Endometrial microvascular endothelial cells (primary cell): ENCODE data around the gene BATF2. TPM values are rescaled to one million over a fixed set of nuclear protein-coding genes. Genes with fewer than 3 reads are reported as not detected.
"Not testable (repeated sequence)": the region's sequence is repeated elsewhere in the genome, so short reads cannot be mapped to it uniquely, and the experiment has no call there.

ENCODE experiments used
- in situ Hi-C: cut with HindIII; loops from 2 replicates; pipeline ENCODE4 v1.10.0; 2017; ENCODE audit warnings: low sequenced_read_pairs, low pct_unique_long_range_greater_than_20kb; ENCODE audit errors: inconsistent ontology term
- total RNA-seq: library from RNA; depleted of rRNA; stranded (reverse); fragments of >200 nt; gene quantifications from one replicate; pipeline ENCODE4 v1.2.3, GENCODE V29; 2015; ENCODE audit errors: inconsistent ontology term

BATF2 gene
- total RNA-seq, 1 donor from 2014 or later, result 2.8 TPM

- in situ Hi-C loops, result no loop called here
These were observed 18.0 kb upstream of the BATF2 start for GRCh38 chr11:65014726-65015227.

GRCh38 chr11:65013888-65014725, 17.3 kb upstream of the BATF2 start, which contains the start of gene ARL2:
ARL2 (plus strand) TSS chr11:65014160; CDS start chr11:65014208, 48 bp downstream.
- in situ Hi-C loops, result no loop called here

GRCh38 chr11:65013130-65013887, 16.5 kb upstream of the BATF2 start:
- in situ Hi-C loops, result no loop called here

GRCh38 chr11:65008873-65009272, 12.1 kb upstream of the BATF2 start:
- in situ Hi-C loops, result no loop called here

- in situ Hi-C loops, result no loop called here
These were observed 11.2 kb upstream of the BATF2 start for GRCh38 chr11:65008016-65008415.

GRCh38 chr11:65003968-65004367, 7.2 kb upstream of the BATF2 start:
- in situ Hi-C loops, result not testable (repeated sequence)

- in situ Hi-C loops, result no loop called here
These were observed 6.5 kb upstream of the BATF2 start for GRCh38 chr11:65003282-65003681.

GRCh38 chr11:65002706-65003105, 5.9 kb upstream of the BATF2 start:
- in situ Hi-C loops, result no loop called here

GRCh38 chr11:64999478-64999877, 2.7 kb upstream of the BATF2 start:
- in situ Hi-C loops, result no loop called here

- in situ Hi-C loops, result no loop called here
These were observed 2.1 kb upstream of the BATF2 start for GRCh38 chr11:64998690-64999431.

- in situ Hi-C loops, result no loop called here
These were observed 1.4 kb upstream of the BATF2 start for GRCh38 chr11:64998141-64998540.

- in situ Hi-C loops, result no loop called here
These were observed 453 bp downstream of the BATF2 start for GRCh38 chr11:64996327-64996709.

- in situ Hi-C loops, result no loop called here
These were observed 2.5 kb downstream of the BATF2 start for GRCh38 chr11:64994318-64994717.

- in situ Hi-C loops, result no loop called here
These were observed 6.4 kb downstream of the BATF2 start for GRCh38 chr11:64990222-64990923.

- in situ Hi-C loops, result no loop called here
These were observed 7.4 kb downstream of the BATF2 start for GRCh38 chr11:64989416-64989815.

GRCh38 chr11:64987998-64988854, 8.5 kb downstream of the BATF2 start:
- in situ Hi-C loops, result no loop called here

GRCh38 chr11:64983339-64983738, 13.4 kb downstream of the BATF2 start:
- in situ Hi-C loops, result not testable (repeated sequence)

GRCh38 chr11:64976651-64977050, 20.1 kb downstream of the BATF2 start:
- in situ Hi-C loops, result no loop called here
